ENCODE results near the gene PHF13. TPM values are rescaled to one million over a fixed set of nuclear protein-coding genes. Genes with fewer than 3 reads are reported as not detected.

Gene PHF13
- total RNA-seq, 1 experiment from 2014 or later: 20.9 TPM

- Histone ChIP-seq H3K27ac (no peak overlapping the region), H3K79me2 (ENCODE audit: low read depth) (no peaks in the 10 kb centered on the region), H4K20me1 (ENCODE audit: insufficient read depth) (no peaks in the 10 kb centered on the region), H2AFZ (no peak overlapping the region), H3F3A (ENCODE audit: insufficient read depth, low read depth) (no peaks in the 10 kb centered on the region), H3K36me3 (ENCODE audit: low read depth) (no peaks in the 10 kb centered on the region), H3K4me1 (replicated peaks; ENCODE audit: insufficient read depth) (no peaks in the 10 kb centered on the region), H3K9me3 (ENCODE audit: insufficient read depth, low read depth) (no peaks in the 10 kb centered on the region), H3K9me2 (ENCODE audit: insufficient read depth) (no peaks in the 10 kb centered on the region), H3K4me2 (no peak overlapping the region), H3K27me3 (ENCODE audit: insufficient read depth, low read depth) (no peaks in the 10 kb centered on the region), H3K4me3 (no peak overlapping the region)
- no peak for TF ChIP-seq CTCF (conservative IDR thresholded peaks at IDR 0.05)
- TF ChIP-seq EZH2 (IDR thresholded peaks at IDR 0.05; ENCODE audit: low read depth): no peak
- DNase-seq: no peak
- intact Hi-C loops (cut with micrococcal nuclease; ENCODE audit: unreplicated experiment): no loop called here
- ChIA-PET POLR2A (ENCODE audit: unreplicated experiment) (no interaction called here), CTCF (no interaction called here)
- no TSS peak for BruUV-seq (replicated peaks)
Measured at GRCh38 chr1:6652986-6653385, 39.5 kb downstream of the PHF13 start.

GRCh38 chr1:6653436-6654290 lies 40.1 kb downstream of the PHF13 start:
- DNase-seq: no peak
- CTCF ChIA-PET: interaction anchor here (0.6 kb wide), 2 partner anchors 249 to 310 kb away, joined by 4 to 7 read pairs; no protein-coding TSS in a partner anchor
- Histone ChIP-seq H4K20me1 (ENCODE audit: insufficient read depth) (no peaks in the 10 kb centered on the region), H2AFZ (no peak overlapping the region), H3K36me3 (ENCODE audit: low read depth) (no peaks in the 10 kb centered on the region), H3K4me2 (no peak overlapping the region), H3K9me3 (ENCODE audit: insufficient read depth, low read depth) (no peaks in the 10 kb centered on the region), H3K79me2 (ENCODE audit: low read depth) (no peaks in the 10 kb centered on the region), H3K27ac (no peak overlapping the region), H3K4me1 (replicated peaks; ENCODE audit: insufficient read depth) (no peaks in the 10 kb centered on the region), H3K27me3 (ENCODE audit: insufficient read depth, low read depth) (no peaks in the 10 kb centered on the region), H3K9me2 (ENCODE audit: insufficient read depth) (no peaks in the 10 kb centered on the region), H3K4me3 (no peak overlapping the region), H3F3A (ENCODE audit: insufficient read depth, low read depth) (no peaks in the 10 kb centered on the region)
- no peak for TF ChIP-seq EZH2 (IDR thresholded peaks at IDR 0.05; ENCODE audit: low read depth)
- TF ChIP-seq CTCF (conservative IDR thresholded peaks at IDR 0.05): no peak
- no TSS peak for BruUV-seq (replicated peaks)
- intact Hi-C loops (cut with micrococcal nuclease; ENCODE audit: unreplicated experiment): no loop called here
- POLR2A ChIA-PET (ENCODE audit: unreplicated experiment): no interaction called here

- H3F3A ChIP-seq (ENCODE audit: insufficient read depth, low read depth): no peaks in the 10 kb centered on the region
- no peaks in the 10 kb centered on the region for H3K36me3 ChIP-seq (ENCODE audit: low read depth)
- POLR2A ChIA-PET (ENCODE audit: unreplicated experiment): no interaction called here
- H2AFZ ChIP-seq: no peak overlapping the region
- no peaks in the 10 kb centered on the region for H4K20me1 ChIP-seq (ENCODE audit: insufficient read depth)
- no peak for DNase-seq
- H3K27me3 ChIP-seq (ENCODE audit: insufficient read depth, low read depth): no peaks in the 10 kb centered on the region
- intact Hi-C loops (cut with micrococcal nuclease; ENCODE audit: unreplicated experiment): no loop called here
- no peaks in the 10 kb centered on the region for H3K9me3 ChIP-seq (ENCODE audit: insufficient read depth, low read depth)
- no peaks in the 10 kb centered on the region for H3K9me2 ChIP-seq (ENCODE audit: insufficient read depth)
- TF ChIP-seq EZH2 (IDR thresholded peaks at IDR 0.05; ENCODE audit: low read depth): no peak
- no peak for TF ChIP-seq CTCF (conservative IDR thresholded peaks at IDR 0.05)
- CTCF ChIA-PET: no interaction called here
- no TSS peak for BruUV-seq (replicated peaks)
- H3K79me2 ChIP-seq (ENCODE audit: low read depth): no peaks in the 10 kb centered on the region
- H3K4me1 ChIP-seq (replicated peaks; ENCODE audit: insufficient read depth): no peaks in the 10 kb centered on the region
- no peak overlapping the region for H3K27ac ChIP-seq
- H3K4me3 ChIP-seq: no peak overlapping the region
- no peak overlapping the region for H3K4me2 ChIP-seq
Measured at GRCh38 chr1:6657138-6657537, 43.6 kb downstream of the PHF13 start.
